AG20443 (cell line): ENCODE results near the gene GDPD1.

Source experiments
- DNase-seq: peaks from one replicate; pipeline ENCODE4 v3.0.0; 2012; ENCODE audit warnings: low spot score, mixed read lengths

Gene GDPD1

GRCh38 chr17:59315866-59316265, 95.6 kb downstream of the GDPD1 start:
- no peak for DNase-seq
